Measurements from ENCODE around the gene OR2T29. TPM values are rescaled to one million over a fixed set of nuclear protein-coding genes. Genes with fewer than 3 reads are reported as not detected.
"Not testable (repeated sequence)": the region's sequence is repeated elsewhere in the genome, so short reads cannot be mapped to it uniquely, and the experiment has no call there.

OR2T29 gene
- total RNA-seq, 4 donors from 2014 or later: not detected

DNA sequence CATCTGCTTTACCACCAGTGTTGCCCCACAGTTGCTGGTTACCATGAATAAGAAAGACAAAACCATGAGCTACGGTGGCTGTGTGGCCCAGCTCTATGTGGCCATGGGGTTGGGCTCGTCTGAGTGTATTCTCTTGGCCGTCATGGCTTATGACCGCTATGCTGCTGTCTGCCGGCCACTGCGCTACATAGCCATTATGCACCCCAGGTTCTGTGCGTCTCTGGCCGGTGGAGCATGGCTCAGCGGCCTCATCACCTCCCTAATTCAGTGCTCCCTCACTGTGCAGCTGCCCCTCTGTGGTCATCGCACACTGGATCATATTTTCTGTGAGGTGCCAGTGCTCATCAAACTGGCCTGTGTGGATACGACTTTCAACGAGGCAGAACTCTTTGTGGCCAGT is 40.7 kb downstream of the OR2T29 start:
- TF ChIP-seq, protein P1, sequence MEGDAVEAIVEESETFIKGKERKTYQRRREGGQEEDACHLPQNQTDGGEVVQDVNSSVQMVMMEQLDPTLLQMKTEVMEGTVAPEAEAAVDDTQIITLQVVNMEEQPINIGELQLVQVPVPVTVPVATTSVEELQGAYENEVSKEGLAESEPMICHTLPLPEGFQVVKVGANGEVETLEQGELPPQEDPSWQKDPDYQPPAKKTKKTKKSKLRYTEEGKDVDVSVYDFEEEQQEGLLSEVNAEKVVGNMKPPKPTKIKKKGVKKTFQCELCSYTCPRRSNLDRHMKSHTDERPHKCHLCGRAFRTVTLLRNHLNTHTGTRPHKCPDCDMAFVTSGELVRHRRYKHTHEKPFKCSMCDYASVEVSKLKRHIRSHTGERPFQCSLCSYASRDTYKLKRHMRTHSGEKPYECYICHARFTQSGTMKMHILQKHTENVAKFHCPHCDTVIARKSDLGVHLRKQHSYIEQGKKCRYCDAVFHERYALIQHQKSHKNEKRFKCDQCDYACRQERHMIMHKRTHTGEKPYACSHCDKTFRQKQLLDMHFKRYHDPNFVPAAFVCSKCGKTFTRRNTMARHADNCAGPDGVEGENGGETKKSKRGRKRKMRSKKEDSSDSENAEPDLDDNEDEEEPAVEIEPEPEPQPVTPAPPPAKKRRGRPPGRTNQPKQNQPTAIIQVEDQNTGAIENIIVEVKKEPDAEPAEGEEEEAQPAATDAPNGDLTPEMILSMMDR (IDR thresholded peaks at IDR 0.05): no peak
- TF ChIP-seq POLR2A (IDR thresholded peaks at IDR 0.05): no peak
- 78 to 86% methylated on average over 12 of the region's 12 CpGs for WGBS, 2 donors
- intact Hi-C loops (cut with DNase I): no loop called here
- Histone ChIP-seq H3K4me1 (no peaks in the 10 kb centered on the region), H3K27ac (no peak overlapping the region), H3K36me3 (no peaks in the 10 kb centered on the region), H3K27me3 (no peaks in the 10 kb centered on the region), H3K4me3 (no peak overlapping the region), H3K9me3 (no peaks in the 10 kb centered on the region)
- DNase-seq: no peak

DNA sequence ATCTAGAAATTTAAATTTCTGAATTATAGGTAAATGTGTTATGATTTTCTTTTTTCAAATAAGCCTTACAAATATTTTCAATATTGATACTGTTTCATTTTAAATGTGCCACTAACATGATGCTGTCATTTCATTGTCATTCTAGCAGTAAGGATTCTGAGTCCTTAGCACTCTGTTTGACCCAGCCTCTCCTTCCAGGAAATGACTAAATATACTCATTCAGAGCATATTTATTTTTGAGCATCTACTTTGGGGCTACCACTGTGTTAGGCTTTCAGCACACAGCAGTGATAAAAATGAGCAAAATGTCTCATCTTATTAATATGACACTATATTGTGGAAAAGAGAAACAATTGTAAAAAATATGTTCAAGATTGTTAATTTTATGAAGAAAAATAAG is 52.4 kb downstream of the OR2T29 start:
- H3K4me1 ChIP-seq; H3K27me3 ChIP-seq; DNase-seq; intact Hi-C loops (cut with DNase I); H3K4me3 ChIP-seq; H3K27ac ChIP-seq; H3K9me3 ChIP-seq; H3K36me3 ChIP-seq: not testable (repeated sequence)

DNA sequence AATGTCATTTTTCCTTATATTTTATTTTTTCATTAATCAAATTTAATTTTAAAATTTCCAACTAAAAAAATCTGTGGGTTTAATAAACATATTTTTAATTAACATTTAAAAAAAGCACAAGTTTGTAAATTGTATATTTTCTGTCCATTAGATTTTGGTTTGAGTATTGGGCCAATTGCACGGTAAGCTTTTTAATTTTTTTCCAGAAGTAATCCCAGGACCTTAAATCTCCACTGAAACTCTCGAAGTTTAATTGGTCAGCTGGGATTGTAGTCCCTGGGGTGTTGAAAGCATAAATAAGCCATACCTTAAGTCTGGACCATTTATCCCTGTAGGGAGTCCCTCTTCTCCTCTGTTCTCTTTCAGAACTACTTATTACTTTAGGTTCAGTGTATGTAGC is 54.8 kb downstream of the OR2T29 start, which contains the start of gene OR2G6:
TSS of gene OR2G6 (plus strand) at position 301 of the 400 bp plus-strand sequence. CDS start 13,574 bp downstream, outside the sequence.
- H3K4me3 ChIP-seq; intact Hi-C loops (cut with DNase I); DNase-seq; H3K36me3 ChIP-seq; H3K27me3 ChIP-seq; H3K27ac ChIP-seq; H3K4me1 ChIP-seq; H3K9me3 ChIP-seq: not testable (repeated sequence)
- WGBS, 2 donors: no CpG with 5 or more reads among the region's 2 CpGs

Small RNAs within 50 kb of the gene (small RNA-seq; reads per million reads assigned to genes)
- 0 reads per million in 4 donors for gene RF00019

Other genes starting within 250 kb of the OR2T29 start
- gene OR2M7, start 238.2 kb downstream of the OR2T29 start, total RNA-seq: not detected
- not detected for gene OR14C36, start 214.0 kb downstream of the OR2T29 start, total RNA-seq
- not detected for gene OR2T4, start 201.1 kb downstream of the OR2T29 start, total RNA-seq
- gene OR2T6, start 187.0 kb downstream of the OR2T29 start, total RNA-seq: not detected
- not detected for gene OR2T1, start 159.7 kb downstream of the OR2T29 start, total RNA-seq
- not detected for gene OR2T2, start 117.1 kb downstream of the OR2T29 start, total RNA-seq
- gene OR2T3, start 89.4 kb downstream of the OR2T29 start, total RNA-seq: not detected
- gene OR2T5, start 74.2 kb downstream of the OR2T29 start, total RNA-seq: not detected
- not detected for gene OR2G6, start 54.7 kb downstream of the OR2T29 start, total RNA-seq
- not detected for gene OR2T34, start 12.0 kb upstream of the OR2T29 start, total RNA-seq
- gene OR2T10, start 34.9 kb upstream of the OR2T29 start, total RNA-seq: not detected
- gene OR2T11, start 72.3 kb upstream of the OR2T29 start, total RNA-seq: not detected
- not detected for gene OR2T35, start 82.5 kb upstream of the OR2T29 start, total RNA-seq
- not detected for gene OR2T27, start 92.8 kb upstream of the OR2T29 start, total RNA-seq
- not detected for gene OR14I1, start 140.0 kb upstream of the OR2T29 start, total RNA-seq
- not detected for gene LYPD8, start 193.0 kb upstream of the OR2T29 start, total RNA-seq

Measured in esophagus squamous epithelium (tissue), 5 donors.